Measurements from ENCODE around the gene VTI1A.
A peak's percentile ranks its signal among the peaks of the same experiment; 100 is the strongest.

DNA sequence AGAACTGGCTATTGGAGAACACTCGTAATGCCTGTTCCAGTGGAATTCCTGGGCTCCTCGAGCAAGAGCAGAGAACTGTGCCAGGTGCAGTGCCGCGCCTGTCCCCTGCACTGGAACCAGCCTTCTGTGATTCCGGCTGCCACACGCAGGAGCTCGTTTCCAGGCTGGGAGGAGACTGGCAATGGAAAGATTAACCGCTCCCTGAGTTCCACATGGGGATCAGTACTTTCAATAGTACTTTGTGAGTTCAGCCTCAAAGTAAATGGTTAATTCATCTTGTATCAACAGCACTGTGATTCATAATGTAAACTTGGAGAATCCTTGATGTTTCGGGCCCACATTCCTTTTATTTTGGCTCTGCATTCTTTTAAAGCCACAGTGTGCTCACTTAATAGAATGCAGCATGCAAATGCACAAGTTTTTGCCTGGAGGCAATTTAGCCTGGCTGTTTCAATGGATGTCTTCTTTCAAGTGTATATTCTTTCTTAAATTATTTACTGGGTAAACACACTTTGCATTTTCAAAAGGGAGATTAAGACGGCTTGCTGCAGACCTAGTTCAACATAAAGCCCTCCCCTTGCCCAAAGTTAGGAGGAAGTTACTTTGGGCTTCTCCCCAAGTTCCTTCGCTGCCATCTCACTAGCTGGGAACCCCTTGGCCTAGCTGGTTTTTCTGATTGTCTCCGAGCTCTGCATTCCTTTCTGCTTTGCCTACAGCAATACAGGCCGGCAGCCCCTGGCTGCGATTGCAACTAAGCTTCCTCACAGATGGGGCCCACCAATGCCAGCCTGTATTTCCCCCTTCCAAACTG, 364.9 kb downstream of the VTI1A start:
- TF ChIP-seq RAD21 (IDR thresholded peaks at IDR 0.05; ENCODE audit: low read length) (no peak), CTCF (IDR thresholded peaks at IDR 0.05) (no peak), RXRA (IDR thresholded peaks at IDR 0.05; ENCODE audit: borderline replicate concordance, low read depth) (peak; percentile 63), GABPA (IDR thresholded peaks at IDR 0.05; ENCODE audit: low read depth) (no peak)
